Stimulated activated effector memory CD8-positive, alpha-beta T cell treated with anti-CD3 and anti-CD28 coated beads, Interleukin-12 subunit alpha, Interleukin-12 subunit beta, amount 100 ng/mL, for 72 hours (primary cell): ENCODE results near the gene CA10.

Source experiments
- ATAC-seq: fragments of 150-1000 bp; cut with Tn5 transposase; 2 replicates; pipeline ENCODE4 v1.10.0; 2021
- DNase-seq, 2 donors: peaks; one replicate each; pipeline ENCODE4 v3.0.0; 2021 to 2022; ENCODE audit warnings: low spot score in 2 of 2
- H3K27ac Mint-ChIP-seq: one replicate; pipeline ENCODE4 v1.8.0; 2022; ENCODE audit warnings: mild to moderate bottlenecking, mixed read lengths
- H3K36me3 Mint-ChIP-seq: one replicate; pipeline ENCODE4 v1.8.0; 2022; ENCODE audit warnings: mild to moderate bottlenecking, mixed read lengths
- H3K4me1 Mint-ChIP-seq: one replicate; pipeline ENCODE4 v1.8.0; 2022; ENCODE audit warnings: mixed read lengths
- H3K4me3 Mint-ChIP-seq: one replicate; pipeline ENCODE4 v1.8.0; 2022; ENCODE audit warnings: mild to moderate bottlenecking, mixed read lengths
- H3K9me3 Mint-ChIP-seq: one replicate; pipeline ENCODE4 v1.8.0; 2022; ENCODE audit warnings: mixed read lengths

Gene CA10

GRCh38 chr17:51745993-51746392 is 412.5 kb downstream of the CA10 start:
- Mint-ChIP-seq H3K4me3 (no peak overlapping the region), H3K4me1 (no peaks in the 10 kb centered on the region), H3K9me3 (no peaks in the 10 kb centered on the region), H3K36me3 (no peaks in the 10 kb centered on the region), H3K27ac (no peak overlapping the region)
- ATAC-seq (no peak), DNase-seq (no peak)

GRCh38 chr17:51743477-51743876 is 415.0 kb downstream of the CA10 start:
- Mint-ChIP-seq H3K4me1 (no peaks in the 10 kb centered on the region), H3K36me3 (no peaks in the 10 kb centered on the region), H3K27ac (no peak overlapping the region), H3K9me3 (no peaks in the 10 kb centered on the region), H3K4me3 (no peak overlapping the region)
- DNase-seq = no peak
- no peak for ATAC-seq

- Mint-ChIP-seq H3K4me3 (no peak overlapping the region), H3K36me3 (no peaks in the 10 kb centered on the region), H3K27ac (no peak overlapping the region), H3K4me1 (no peaks in the 10 kb centered on the region), H3K9me3 (no peaks in the 10 kb centered on the region)
- no peak for DNase-seq
- no peak for ATAC-seq
Observed at GRCh38 chr17:51742571-51742970, 415.9 kb downstream of the CA10 start.

GRCh38 chr17:51741458-51741857 is 417.1 kb downstream of the CA10 start:
- Mint-ChIP-seq H3K4me3 (no peak overlapping the region), H3K27ac (no peak overlapping the region), H3K4me1 (no peaks in the 10 kb centered on the region), H3K36me3 (no peaks in the 10 kb centered on the region), H3K9me3 (no peaks in the 10 kb centered on the region)
- ATAC-seq = no peak
- no peak for DNase-seq

GRCh38 chr17:51740531-51740930 is 418.0 kb downstream of the CA10 start:
- Mint-ChIP-seq H3K36me3 (no peaks in the 10 kb centered on the region), H3K4me3 (no peak overlapping the region), H3K4me1 (no peaks in the 10 kb centered on the region), H3K9me3 (no peaks in the 10 kb centered on the region), H3K27ac (no peak overlapping the region)
- DNase-seq = no peak
- no peak for ATAC-seq

GRCh38 chr17:51739245-51739886 is 419.1 kb downstream of the CA10 start:
- no peak for ATAC-seq
- H3K4me1 Mint-ChIP-seq = no peaks in the 10 kb centered on the region
- H3K9me3 Mint-ChIP-seq = no peaks in the 10 kb centered on the region
- no peak overlapping the region for H3K27ac Mint-ChIP-seq
- no peak overlapping the region for H3K4me3 Mint-ChIP-seq
- no peaks in the 10 kb centered on the region for H3K36me3 Mint-ChIP-seq
- DNase-seq = no peak

GRCh38 chr17:51736356-51736755 is 422.2 kb downstream of the CA10 start:
- Mint-ChIP-seq H3K36me3 (no peaks in the 10 kb centered on the region), H3K9me3 (no peaks in the 10 kb centered on the region), H3K27ac (no peak overlapping the region), H3K4me1 (no peaks in the 10 kb centered on the region), H3K4me3 (no peak overlapping the region)
- ATAC-seq = no peak
- DNase-seq = no peak

- DNase-seq = no peak
- no peak for ATAC-seq
Observed at GRCh38 chr17:51734976-51735375, 423.5 kb downstream of the CA10 start.

GRCh38 chr17:51734462-51734861 is 424.1 kb downstream of the CA10 start:
- Mint-ChIP-seq H3K9me3 (no peaks in the 10 kb centered on the region), H3K27ac (no peak overlapping the region), H3K36me3 (no peaks in the 10 kb centered on the region), H3K4me3 (no peak overlapping the region), H3K4me1 (no peaks in the 10 kb centered on the region)
- DNase-seq = no peak
- no peak for ATAC-seq

More at GRCh38 chr17:51734976-51735375, 423.5 kb downstream of the CA10 start:
- Mint-ChIP-seq H3K9me3 (no peaks in the 10 kb centered on the region), H3K4me1 (no peaks in the 10 kb centered on the region), H3K27ac (no peak overlapping the region), H3K4me3 (no peak overlapping the region), H3K36me3 (no peaks in the 10 kb centered on the region)

GRCh38 chr17:51733166-51733565 is 425.3 kb downstream of the CA10 start:
- no peaks in the 10 kb centered on the region for H3K9me3 Mint-ChIP-seq
- H3K27ac Mint-ChIP-seq = no peak overlapping the region
- ATAC-seq = no peak
- H3K36me3 Mint-ChIP-seq = no peaks in the 10 kb centered on the region
- H3K4me3 Mint-ChIP-seq = no peak overlapping the region
- H3K4me1 Mint-ChIP-seq = no peaks in the 10 kb centered on the region
- DNase-seq = no peak

GRCh38 chr17:51731941-51732722 is 426.4 kb downstream of the CA10 start:
- no peak overlapping the region for H3K4me3 Mint-ChIP-seq
- H3K36me3 Mint-ChIP-seq = no peaks in the 10 kb centered on the region
- DNase-seq (no peak), ATAC-seq (no peak)
- H3K9me3 Mint-ChIP-seq = no peaks in the 10 kb centered on the region
- no peaks in the 10 kb centered on the region for H3K4me1 Mint-ChIP-seq
- no peak overlapping the region for H3K27ac Mint-ChIP-seq

- Mint-ChIP-seq H3K27ac (no peak overlapping the region), H3K4me3 (no peak overlapping the region), H3K36me3 (no peaks in the 10 kb centered on the region), H3K9me3 (no peaks in the 10 kb centered on the region), H3K4me1 (no peaks in the 10 kb centered on the region)
- ATAC-seq (no peak), DNase-seq (no peak)
Observed at GRCh38 chr17:51730303-51731050, 428.0 kb downstream of the CA10 start.

- Mint-ChIP-seq H3K36me3 (no peaks in the 10 kb centered on the region), H3K4me3 (no peak overlapping the region), H3K27ac (no peak overlapping the region), H3K4me1 (no peaks in the 10 kb centered on the region), H3K9me3 (no peaks in the 10 kb centered on the region)
- DNase-seq (no peak), ATAC-seq (no peak)
Observed at GRCh38 chr17:51725185-51725584, 433.3 kb downstream of the CA10 start.

- ATAC-seq (no peak), DNase-seq (no peak)
- H3K4me3 Mint-ChIP-seq = no peak overlapping the region
- no peaks in the 10 kb centered on the region for H3K36me3 Mint-ChIP-seq
- H3K4me1 Mint-ChIP-seq = no peaks in the 10 kb centered on the region
- H3K27ac Mint-ChIP-seq = no peak overlapping the region
- H3K9me3 Mint-ChIP-seq = no peaks in the 10 kb centered on the region
Observed at GRCh38 chr17:51724043-51724580, 434.4 kb downstream of the CA10 start.

- Mint-ChIP-seq H3K36me3 (no peaks in the 10 kb centered on the region), H3K4me3 (no peak overlapping the region), H3K27ac (no peak overlapping the region), H3K9me3 (no peaks in the 10 kb centered on the region), H3K4me1 (no peaks in the 10 kb centered on the region)
- no peak for DNase-seq
- no peak for ATAC-seq
Observed at GRCh38 chr17:51722994-51723393, 435.5 kb downstream of the CA10 start.
